Pancreas (tissue), 10 donors: ENCODE results near the gene SLC12A6. TPM values are rescaled to one million over a fixed set of nuclear protein-coding genes. Genes with fewer than 3 reads are reported as not detected.

Source experiments
- ATAC-seq, 4 donors: fragments of 200-7000 bp; cut with Tn5 transposase; one replicate each; pipeline versions ENCODE4 v1.8.0 to v1.9.1; 2020; ENCODE audit warnings: mild to moderate bottlenecking in 4 of 4, moderate library complexity in 4 of 4
- DNase-seq, 6 donors: peaks; one replicate each; pipeline ENCODE4 v3.0.0-alpha.2; 2020
- FAIRE-seq: peaks from 2 replicates; lab custom pipeline; 2012; peaks lifted over from hg19 to GRCh38; lab: Jason Lieb, UNC
- H3K27ac ChIP-seq, 4 donors: fragments of 200-600 bp; sonication (generic); 1 replicate in 3 of 4; 2 replicates in 1 of 4; pipeline versions ENCODE4 v1.5.0 to v1.8.0; 2020
- H3K27me3 ChIP-seq, 4 donors: fragments of 200-600 bp; one replicate each; pipeline ENCODE4 v1.8.0; 2021
- H3K36me3 ChIP-seq, 3 donors: fragments of 200-600 bp; sonication (generic) in 1 of 3; one replicate each; pipeline versions ENCODE4 v1.5.0 to v1.8.0; 2020 to 2021
- H3K4me1 ChIP-seq, 3 donors: fragments of 200-600 bp; one replicate each; pipeline ENCODE4 v1.8.0; 2021
- H3K4me3 ChIP-seq, 4 donors: fragments of 200-600 bp; sonication (generic) in 2 of 4; one replicate each; pipeline versions ENCODE4 v1.5.0 to v1.8.0; 2020 to 2021
- H3K9me3 ChIP-seq, 4 donors: fragments of 200-600 bp; one replicate each; pipeline ENCODE4 v1.8.0; 2021
- WGBS, 2 donors: extraction: QIAGEN DNeasy Blood & Tissue Kit; methylation state at CpG; one replicate each; pipeline ENCODE4 v1.1.7; 2013; 5-methylcytosine and 5-hydroxymethylcytosine counted together
- intact Hi-C, 3 donors: fragments of 100-400 bp; cut with DNase I; formaldehyde crosslinking; loops; one replicate each; pipeline versions ENCODE4 v1.11.1 to v1.14.2; 2022
- polyA plus RNA-seq, 2 donors: library from polyadenylated mRNA; stranded (reverse); fragments of 200-250 nt; gene quantifications; one replicate each; pipeline ENCODE4 v1.2.3, GENCODE V29; 2013
- total RNA-seq, 6 donors: library from RNA; stranded (reverse); fragmentation: NEBNext Ultra II Directional in 4 of 6; extraction: Animal tissue kit (Norgen Biotek cat#: 25700) in 4 of 6; gene quantifications; one replicate each; pipeline versions ENCODE4 v1.2.1 to v1.2.4, GENCODE V29; 2021 to 2023
- TF ChIP-seq, protein P1 (sequence below), 4 donors: fragments of 200-600 bp; sonication (generic) in 3 of 4; IDR thresholded peaks; one replicate each; pipeline versions ENCODE4 v1.5.0 to v1.8.0; 2021; ENCODE audit warnings: antibody characterized with exemption in 4 of 4
- donor health status: healthy with polysubstance abuse.
- donor health status: DM: no; HTN: no; CAD: no; lungs with moderate emphysema.
- donor health status: DM: no; HTN: no; CAD: no.
- donor health status: control.
- donor health status: control.
- donor health status: Bipolar disorder and iron deficiency.
- donor health status: DM: yes; HTN: yes; CAD: no.
- donor health status: DM: no; HTN: no; CAD: no.
- donor health status: DM: no; HTN: no; CAD: no.
- donor health status: DM: yes; HTN: yes; CAD: no.

Gene SLC12A6
- total and polyA plus RNA-seq, 8 donors, result 2.5 to 13.1 (median 6.0) TPM

DNA sequence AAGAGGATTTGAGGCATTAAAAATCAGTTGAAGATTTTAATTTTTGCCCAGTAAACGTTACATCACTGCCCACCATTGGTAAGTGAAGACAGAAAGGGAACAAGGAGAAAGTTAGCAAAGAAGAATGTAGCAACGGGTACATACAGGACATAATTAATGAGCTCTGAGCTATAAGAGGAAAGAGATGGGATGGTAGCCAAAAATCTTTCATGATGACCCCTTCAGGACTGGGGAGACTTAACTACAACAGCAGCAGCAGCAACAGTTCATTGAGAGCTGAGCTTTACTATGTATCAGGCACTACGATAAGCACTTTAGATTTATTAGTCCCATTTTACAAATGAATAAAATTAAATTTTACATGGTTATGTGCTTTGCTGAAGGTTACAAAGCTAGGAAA lies 94.4 kb downstream of the SLC12A6 start:
- no peak for FAIRE-seq
- WGBS, 2 donors, result 78 to 79% methylated on average over 3 of the region's 3 CpGs
- no peaks in the 10 kb centered on the region for H3K27me3 ChIP-seq
- intact Hi-C loops, result loop anchor here in 1 of 3 donors (10.0 kb wide), 1 partner anchor 352 kb away; no protein-coding TSS in a partner anchor
- H3K4me3 ChIP-seq, result no peak overlapping the region
- no peak for DNase-seq
- H3K9me3 ChIP-seq, result no peaks in the 10 kb centered on the region
- ATAC-seq, result no peak
- TF ChIP-seq, protein P1, sequence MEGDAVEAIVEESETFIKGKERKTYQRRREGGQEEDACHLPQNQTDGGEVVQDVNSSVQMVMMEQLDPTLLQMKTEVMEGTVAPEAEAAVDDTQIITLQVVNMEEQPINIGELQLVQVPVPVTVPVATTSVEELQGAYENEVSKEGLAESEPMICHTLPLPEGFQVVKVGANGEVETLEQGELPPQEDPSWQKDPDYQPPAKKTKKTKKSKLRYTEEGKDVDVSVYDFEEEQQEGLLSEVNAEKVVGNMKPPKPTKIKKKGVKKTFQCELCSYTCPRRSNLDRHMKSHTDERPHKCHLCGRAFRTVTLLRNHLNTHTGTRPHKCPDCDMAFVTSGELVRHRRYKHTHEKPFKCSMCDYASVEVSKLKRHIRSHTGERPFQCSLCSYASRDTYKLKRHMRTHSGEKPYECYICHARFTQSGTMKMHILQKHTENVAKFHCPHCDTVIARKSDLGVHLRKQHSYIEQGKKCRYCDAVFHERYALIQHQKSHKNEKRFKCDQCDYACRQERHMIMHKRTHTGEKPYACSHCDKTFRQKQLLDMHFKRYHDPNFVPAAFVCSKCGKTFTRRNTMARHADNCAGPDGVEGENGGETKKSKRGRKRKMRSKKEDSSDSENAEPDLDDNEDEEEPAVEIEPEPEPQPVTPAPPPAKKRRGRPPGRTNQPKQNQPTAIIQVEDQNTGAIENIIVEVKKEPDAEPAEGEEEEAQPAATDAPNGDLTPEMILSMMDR (IDR thresholded peaks at IDR 0.05), result no peak
- H3K36me3 ChIP-seq, result peaks cover 0 to 9% (median 0%) of the 10 kb centered on the region in 3 donors
- H3K27ac ChIP-seq, result no peak overlapping the region
- H3K4me1 ChIP-seq, result no peaks in the 10 kb centered on the region

DNA sequence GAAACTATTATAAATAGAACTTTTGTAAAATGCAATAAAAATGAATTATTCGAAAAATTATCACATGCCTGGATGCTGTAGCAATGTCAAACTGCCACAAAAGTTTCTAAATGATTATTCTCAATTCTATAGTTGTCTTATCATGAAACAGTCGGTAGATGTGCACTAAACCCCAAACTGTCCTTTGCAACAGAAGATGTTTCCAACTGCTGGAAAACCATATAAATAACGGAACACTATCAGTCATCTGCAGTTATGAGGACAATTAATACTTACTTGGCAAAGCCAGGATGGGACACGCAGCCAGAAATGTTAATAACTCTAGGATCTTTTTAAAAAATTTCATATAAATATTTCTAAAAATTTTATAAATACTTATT lies 95.3 kb downstream of the SLC12A6 start:
- no peak for FAIRE-seq
- no peak overlapping the region for H3K4me3 ChIP-seq
- H3K36me3 ChIP-seq, result peaks cover 0 to 9% (median 4%) of the 10 kb centered on the region in 3 donors
- no peaks in the 10 kb centered on the region for H3K4me1 ChIP-seq
- TF ChIP-seq, protein P1 (IDR thresholded peaks at IDR 0.05), result no peak
- H3K27ac ChIP-seq, result no peak overlapping the region
- H3K27me3 ChIP-seq, result no peaks in the 10 kb centered on the region
- ATAC-seq, result no peak
- no peak for DNase-seq
- intact Hi-C loops, result loop anchor here in 1 of 3 donors (10.0 kb wide), 1 partner anchor 352 kb away; no protein-coding TSS in a partner anchor
- WGBS, 2 donors, result 78 to 88% methylated on average over 4 of the region's 4 CpGs
- no peaks in the 10 kb centered on the region for H3K9me3 ChIP-seq

DNA sequence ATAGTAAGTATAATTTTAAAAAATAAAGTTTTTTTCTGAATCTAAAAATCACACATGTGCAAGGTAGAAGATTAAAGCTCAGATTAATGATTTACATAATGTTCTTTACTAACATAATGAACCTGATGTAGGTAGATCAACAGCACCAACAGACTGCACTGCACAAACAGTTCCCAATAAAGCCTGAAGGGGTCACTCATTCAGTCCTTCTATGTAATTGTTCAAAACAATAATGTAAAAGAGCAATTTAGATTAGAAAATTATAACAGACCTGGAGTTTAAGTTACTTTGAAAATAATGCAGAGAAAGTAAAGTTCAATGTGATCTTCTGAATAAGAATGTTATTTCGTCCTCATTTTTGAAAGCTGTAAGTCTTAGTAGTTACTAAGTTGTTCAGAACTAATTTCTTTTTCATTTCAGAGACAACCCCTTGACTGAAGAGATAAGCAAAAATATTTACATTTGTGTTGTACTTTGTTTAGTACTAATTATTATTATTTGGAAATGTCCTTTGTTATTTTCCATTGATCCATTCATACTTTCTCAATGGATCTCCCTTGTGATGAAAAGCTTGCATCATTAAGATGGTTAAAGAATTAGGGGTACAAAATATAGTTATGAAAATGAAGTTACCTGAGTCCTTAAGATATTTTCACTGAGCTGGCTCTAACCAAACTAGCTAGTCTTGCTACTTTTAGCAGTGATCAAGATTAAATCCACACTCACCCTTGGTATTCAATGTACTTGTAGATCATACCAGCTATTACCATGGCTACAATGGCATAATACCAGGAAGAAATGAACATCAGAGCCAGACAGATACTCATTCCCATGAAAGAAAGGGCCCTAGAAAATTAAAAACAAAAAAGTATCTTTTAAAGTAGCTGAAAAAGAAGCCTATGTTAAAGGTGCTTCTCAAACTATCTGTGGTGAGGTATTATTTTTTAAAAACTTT lies 95.9 kb downstream of the SLC12A6 start:
- ATAC-seq, result peak in 3 of 4 donors; percentile 77 to 88 (median 84)
- H3K36me3 ChIP-seq, result peaks cover 0 to 12% (median 4%) of the 10 kb centered on the region in 3 donors
- 29 to 50% methylated on average over 1 of the region's 1 CpG for WGBS, 2 donors

DNA sequence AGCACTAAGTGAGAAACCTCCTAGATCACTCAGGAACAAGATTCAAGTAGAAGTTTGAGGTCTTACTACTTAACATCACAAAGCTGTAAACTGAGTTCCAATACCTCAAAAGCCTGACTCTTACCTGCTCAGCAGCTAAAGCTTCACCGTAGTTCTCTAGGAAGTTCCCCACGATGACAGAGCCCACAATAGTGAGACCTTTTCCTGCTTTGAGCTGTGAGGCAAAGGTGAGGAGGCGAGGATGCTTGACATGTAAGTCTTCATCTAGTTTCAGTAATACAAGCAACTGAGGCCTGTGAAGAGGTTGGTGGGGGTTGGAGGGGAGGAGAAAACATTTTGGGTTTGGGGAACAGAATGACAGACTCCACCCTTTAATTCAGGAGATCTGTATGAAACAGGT lies 97.0 kb downstream of the SLC12A6 start:
- no peaks in the 10 kb centered on the region for H3K4me1 ChIP-seq
- TF ChIP-seq, protein P1 (IDR thresholded peaks at IDR 0.05), result no peak
- H3K27ac ChIP-seq, result no peak overlapping the region
- 79 to 90% methylated on average over 3 of the region's 3 CpGs for WGBS, 2 donors
- ATAC-seq (no peak), FAIRE-seq (no peak), DNase-seq (no peak)
- intact Hi-C loops, result loop anchor here in 1 of 3 donors (10.0 kb wide), 1 partner anchor 354 kb away; no protein-coding TSS in a partner anchor
- no peaks in the 10 kb centered on the region for H3K9me3 ChIP-seq
- no peaks in the 10 kb centered on the region for H3K27me3 ChIP-seq
- H3K36me3 ChIP-seq, result peaks cover 0 to 23% (median 4%) of the 10 kb centered on the region in 3 donors
- no peak overlapping the region for H3K4me3 ChIP-seq

More for the DNA sequence above, 95.9 kb downstream of the SLC12A6 start:
- Histone ChIP-seq H3K4me3 (no peak overlapping the region), H3K4me1 (no peaks in the 10 kb centered on the region), H3K27ac (no peak overlapping the region), H3K27me3 (no peaks in the 10 kb centered on the region), H3K9me3 (no peaks in the 10 kb centered on the region)
- TF ChIP-seq, protein P1 (IDR thresholded peaks at IDR 0.05), result peak; percentile 40 to 78 (median 74)
- peak; percentile 47 for FAIRE-seq
- intact Hi-C loops, result loop anchor here in 1 of 3 donors (10.0 kb wide), 1 partner anchor 353 kb away; no protein-coding TSS in a partner anchor
- peak in 1 of 6 donors; percentile 17 for DNase-seq
